GM18519 (cell line): ENCODE data around the gene CLDN25.

Source experiments
- ATAC-seq: cut with Tn5 transposase; IDR thresholded peaks from one replicate; pipeline ENCODE4 v1.9.1; 2021; ENCODE audit warnings: mild to moderate bottlenecking, moderate library complexity; ENCODE audit not compliant: unreplicated experiment, low FRiP score

Gene CLDN25

DNA sequence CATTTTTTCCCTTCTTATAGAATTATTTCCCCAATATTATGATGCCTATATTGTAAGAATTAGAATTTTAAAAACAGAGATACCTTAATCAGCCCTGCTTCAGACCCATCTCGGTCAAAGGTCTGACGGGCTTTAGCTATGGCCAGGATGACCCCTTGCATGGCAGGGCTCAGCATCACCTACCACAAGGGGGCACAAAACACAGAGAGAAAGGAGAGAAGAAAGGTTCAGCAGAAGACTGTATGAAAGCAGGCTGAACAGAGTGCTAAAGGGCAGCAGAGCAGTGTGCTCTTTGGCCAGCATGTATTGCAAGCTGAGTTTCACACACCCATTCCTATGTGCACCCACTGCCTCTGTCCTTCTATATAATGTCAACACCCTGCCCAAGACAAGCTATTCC, 26.8 kb downstream of the CLDN25 start:
- ATAC-seq = no peak

- no peak for ATAC-seq
These were observed 29.3 kb downstream of the CLDN25 start for GRCh38 chr11:113808931-113809330.

DNA sequence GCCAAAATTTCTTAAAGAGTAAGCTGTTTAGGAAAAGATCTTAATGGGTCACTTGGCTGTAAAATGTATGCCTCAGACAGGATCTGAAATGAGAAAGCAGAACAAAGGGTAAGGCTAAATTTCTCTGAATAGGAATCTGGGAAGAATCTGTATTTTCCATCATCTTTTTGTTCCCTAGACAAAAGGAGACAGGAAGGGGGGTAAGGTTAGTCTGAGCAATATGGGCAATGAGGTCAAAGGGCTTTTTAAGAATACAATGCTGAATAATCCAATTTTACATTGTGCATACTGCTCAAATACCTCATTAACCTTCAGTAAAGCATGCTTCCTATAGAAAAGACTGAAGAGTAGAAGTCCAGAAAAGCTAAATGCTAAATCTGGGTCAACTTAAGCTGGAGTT, 34.6 kb downstream of the CLDN25 start:
- ATAC-seq = no peak

- ATAC-seq = no peak
These were observed 37.6 kb downstream of the CLDN25 start for GRCh38 chr11:113817162-113817561.

GRCh38 chr11:113817626-113818025, 38.0 kb downstream of the CLDN25 start:
- ATAC-seq = no peak

DNA sequence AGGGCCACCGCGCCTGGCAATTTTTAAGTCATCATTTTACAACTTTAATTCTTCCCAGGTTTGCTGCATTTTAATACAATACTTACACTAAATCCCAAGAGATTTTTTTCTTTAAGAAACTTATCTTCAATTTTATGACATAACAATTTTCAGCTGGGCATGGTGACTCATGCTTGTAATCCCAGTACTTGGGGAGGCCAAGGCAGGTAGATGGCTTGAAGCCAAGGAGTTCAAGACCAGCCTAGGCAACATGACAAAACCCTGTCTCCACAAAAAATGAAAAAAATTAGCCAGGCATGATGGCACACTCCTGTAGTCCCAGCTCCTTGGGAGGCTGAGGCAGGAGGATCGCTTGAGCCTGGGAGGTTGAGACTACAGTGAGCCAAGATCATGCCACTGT, 38.8 kb downstream of the CLDN25 start:
- ATAC-seq = no peak

DNA sequence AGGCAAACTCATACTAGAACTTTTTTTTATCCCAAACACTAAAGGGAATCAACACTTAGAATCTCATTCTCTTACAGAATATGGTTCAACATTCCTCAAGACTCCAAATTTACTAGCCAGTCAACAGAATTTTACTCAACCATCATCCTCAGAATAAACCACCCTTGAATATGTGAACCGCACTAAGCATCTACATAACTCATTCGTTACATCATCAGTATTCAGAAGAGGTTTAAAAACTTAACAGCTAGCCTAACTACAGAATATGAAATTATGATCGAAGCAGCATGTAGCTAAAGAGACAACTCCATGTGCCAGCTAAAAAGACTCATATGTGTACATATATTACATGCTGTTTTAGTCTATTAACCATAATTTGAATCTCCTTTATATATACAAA, 47.9 kb downstream of the CLDN25 start:
- ATAC-seq = no peak

DNA sequence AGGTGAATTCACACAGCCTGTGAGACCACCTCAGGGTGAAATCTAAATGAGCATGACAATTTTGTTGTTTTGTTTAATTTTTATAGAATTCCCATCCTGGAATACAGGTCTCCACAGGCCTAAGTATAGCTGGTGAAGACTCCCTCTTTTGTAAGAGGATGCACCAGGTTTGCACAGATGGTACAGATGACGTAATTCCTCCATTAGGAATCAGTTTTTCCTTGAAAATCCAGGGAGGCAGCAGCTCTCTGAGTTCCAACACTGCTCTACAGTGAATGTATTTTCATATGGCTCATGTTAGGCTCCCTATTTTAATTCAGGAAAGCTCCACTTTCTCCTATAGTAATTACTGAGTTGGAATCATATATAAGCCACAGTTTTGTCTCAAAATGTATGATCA, 48.6 kb downstream of the CLDN25 start:
- ATAC-seq = no peak

DNA sequence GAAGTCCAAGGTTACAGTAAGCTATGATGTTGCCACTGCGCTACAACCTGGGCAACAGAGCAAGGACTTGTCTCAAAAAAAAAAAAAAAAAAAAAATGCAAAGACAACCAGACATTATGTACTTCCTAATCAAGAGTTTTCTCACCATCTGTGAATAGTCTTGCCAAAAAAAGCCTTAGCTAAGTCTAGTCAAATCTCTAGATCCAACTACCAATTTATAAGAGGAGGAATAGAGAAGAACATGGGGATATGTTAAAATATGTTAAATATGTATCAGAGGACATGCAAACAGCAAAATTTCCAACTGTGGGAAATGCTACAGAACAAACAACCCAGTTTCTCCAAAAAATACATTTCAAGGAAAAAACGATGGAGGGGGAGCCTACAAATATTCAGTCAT, 50.2 kb downstream of the CLDN25 start:
- no peak for ATAC-seq
